GM18867 (cell line): Measurements from ENCODE around the gene CPED1.

ENCODE experiments used
- ATAC-seq: cut with Tn5 transposase; IDR thresholded peaks from one replicate; pipeline ENCODE4 v1.9.1; 2021; ENCODE audit warnings: mild to moderate bottlenecking, moderate library complexity; ENCODE audit not compliant: unreplicated experiment

CPED1 gene

DNA sequence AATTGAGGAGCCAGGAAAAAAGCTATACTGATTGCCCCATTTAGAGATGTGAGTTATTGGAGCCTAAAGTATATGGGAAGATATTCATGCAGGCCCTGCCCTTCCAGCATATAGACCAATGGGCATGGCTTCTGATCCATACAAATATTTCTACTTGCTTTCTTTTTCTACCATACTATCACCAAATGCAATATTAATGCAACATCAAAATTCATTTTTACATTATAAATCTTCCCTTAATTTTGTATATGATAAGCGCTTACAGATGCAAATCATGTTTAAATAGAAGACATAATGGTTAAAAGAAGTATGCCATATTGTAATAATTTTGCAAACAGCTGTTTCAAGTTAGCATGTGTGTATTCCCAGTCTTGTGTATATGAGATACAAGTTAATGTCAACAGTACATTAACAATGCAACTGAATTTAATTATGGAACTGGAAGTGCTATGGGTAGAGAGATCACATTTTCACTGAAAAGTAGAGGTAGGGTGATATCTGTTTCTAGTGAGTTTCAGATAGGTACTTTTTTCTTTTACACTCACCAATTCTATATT, 315.7 kb downstream of the CPED1 start:
- ATAC-seq = no peak

- ATAC-seq = no peak
Observed at GRCh38 chr7:121305109-121305508, 316.6 kb downstream of the CPED1 start.

DNA sequence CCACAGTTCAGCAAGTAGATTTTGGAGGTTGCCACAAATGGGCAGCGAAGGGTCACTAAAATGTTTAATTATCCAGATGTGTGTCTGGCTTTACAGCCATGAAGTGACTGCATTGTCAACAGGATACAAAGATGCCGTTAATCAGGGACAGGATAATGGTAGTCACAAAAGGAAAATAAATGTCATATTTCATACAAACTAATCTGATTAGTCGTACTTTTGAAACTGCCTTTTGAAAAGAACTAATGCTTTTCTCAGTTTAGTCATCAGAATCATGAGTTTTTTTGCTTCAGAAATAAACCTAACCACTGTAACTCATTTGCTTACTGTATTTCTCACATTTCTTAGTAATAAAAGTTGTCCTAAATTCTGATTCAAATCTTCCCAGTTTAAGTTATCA, 318.1 kb downstream of the CPED1 start:
- peak; percentile 30 for ATAC-seq

GRCh38 chr7:121307021-121307574, 318.6 kb downstream of the CPED1 start:
- peak; percentile 31 for ATAC-seq

- no peak for ATAC-seq
Observed at GRCh38 chr7:121313220-121313792, 324.8 kb downstream of the CPED1 start.

DNA sequence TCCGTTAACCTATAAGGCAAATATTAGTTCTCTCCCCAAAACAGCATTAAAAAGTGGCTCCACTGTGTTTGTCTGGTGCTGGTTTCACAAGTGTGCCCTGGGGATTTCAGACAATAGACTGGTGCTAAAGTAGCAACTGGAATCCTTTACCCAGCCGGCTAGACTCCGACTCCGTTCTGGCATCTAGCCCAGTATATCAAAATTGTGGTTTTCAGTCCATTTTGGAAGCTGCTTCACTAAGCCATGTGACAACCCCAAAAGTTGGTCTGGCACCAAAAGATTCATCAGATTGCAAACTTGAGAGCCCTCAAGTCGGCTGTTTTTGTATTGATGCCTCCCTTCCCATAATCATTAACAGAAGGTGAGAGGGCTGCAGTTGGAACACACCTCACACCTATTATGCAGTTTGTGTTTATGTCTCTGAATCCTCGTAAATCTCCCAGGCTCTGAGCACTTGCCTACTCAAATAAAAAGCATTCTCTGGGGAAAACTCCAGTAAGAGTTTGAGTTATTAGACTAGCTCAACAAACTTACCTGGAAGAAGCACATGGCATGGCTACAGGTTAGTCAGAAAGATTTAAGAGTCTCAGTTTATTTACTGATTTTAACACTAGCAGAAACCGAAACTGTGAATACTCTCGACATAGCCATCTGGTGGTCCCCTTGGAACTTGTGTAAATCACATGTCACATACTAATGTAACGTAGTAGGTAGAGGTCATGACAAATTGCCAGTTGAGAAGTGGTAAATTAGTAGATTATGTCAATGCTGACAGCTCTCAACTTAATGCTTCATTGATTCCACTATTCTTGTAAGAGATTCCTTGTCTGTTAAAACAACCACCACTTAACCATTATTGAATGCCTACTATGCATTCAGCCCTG, 325.5 kb downstream of the CPED1 start:
- peak; percentile 93 for ATAC-seq

DNA sequence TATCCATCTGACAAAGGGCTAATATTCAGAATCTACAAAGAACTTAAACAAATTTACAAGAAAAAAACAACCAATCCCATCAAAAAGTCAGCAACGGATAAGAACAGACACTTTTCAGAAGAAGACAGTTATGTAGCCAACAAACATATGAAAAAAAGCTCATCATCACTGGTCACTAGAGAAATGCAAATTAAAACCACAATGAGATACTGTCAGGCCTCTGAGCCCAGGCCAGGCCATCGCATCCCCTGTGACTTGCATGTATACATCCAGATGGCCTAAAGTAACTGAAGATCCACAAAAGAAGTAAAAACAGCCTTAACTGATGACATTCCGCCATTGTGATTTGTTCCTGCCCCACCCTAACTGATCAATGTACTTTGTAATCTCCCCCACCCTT, 326.7 kb downstream of the CPED1 start:
- ATAC-seq = peak; percentile 30

- ATAC-seq = no peak
Observed at GRCh38 chr7:121322460-121322859, 333.9 kb downstream of the CPED1 start.

- no peak for ATAC-seq
Observed at GRCh38 chr7:121323515-121324302, 335.2 kb downstream of the CPED1 start.

DNA sequence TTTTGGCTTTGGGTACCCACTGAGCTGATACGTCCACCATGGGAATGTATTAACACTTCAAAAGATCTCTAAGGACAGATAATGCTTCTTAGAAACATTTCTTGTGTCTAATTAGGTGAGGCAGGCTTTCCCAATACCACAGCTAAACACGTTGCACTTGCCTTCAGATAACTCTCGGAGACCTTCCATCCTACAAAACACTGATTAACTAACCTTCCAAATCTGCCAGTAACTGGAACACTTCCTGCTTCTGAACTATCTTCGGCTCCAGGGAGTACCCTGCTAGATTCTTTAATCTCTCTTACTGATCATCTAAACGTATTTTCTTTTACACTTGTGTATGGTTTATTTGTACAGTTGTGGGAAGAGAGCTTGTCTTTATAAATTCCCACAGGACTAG, 339.2 kb downstream of the CPED1 start:
- ATAC-seq = no peak

GRCh38 chr7:121328508-121329190, 340.1 kb downstream of the CPED1 start, which contains the start of gene WNT16:
WNT16 (plus strand) TSS chr7:121329000; CDS start chr7:121329293, 293 bp downstream.
- ATAC-seq = peak; percentile 73

- peak; percentile 63 for ATAC-seq
Observed at GRCh38 chr7:121329191-121330052, 340.9 kb downstream of the CPED1 start.

DNA sequence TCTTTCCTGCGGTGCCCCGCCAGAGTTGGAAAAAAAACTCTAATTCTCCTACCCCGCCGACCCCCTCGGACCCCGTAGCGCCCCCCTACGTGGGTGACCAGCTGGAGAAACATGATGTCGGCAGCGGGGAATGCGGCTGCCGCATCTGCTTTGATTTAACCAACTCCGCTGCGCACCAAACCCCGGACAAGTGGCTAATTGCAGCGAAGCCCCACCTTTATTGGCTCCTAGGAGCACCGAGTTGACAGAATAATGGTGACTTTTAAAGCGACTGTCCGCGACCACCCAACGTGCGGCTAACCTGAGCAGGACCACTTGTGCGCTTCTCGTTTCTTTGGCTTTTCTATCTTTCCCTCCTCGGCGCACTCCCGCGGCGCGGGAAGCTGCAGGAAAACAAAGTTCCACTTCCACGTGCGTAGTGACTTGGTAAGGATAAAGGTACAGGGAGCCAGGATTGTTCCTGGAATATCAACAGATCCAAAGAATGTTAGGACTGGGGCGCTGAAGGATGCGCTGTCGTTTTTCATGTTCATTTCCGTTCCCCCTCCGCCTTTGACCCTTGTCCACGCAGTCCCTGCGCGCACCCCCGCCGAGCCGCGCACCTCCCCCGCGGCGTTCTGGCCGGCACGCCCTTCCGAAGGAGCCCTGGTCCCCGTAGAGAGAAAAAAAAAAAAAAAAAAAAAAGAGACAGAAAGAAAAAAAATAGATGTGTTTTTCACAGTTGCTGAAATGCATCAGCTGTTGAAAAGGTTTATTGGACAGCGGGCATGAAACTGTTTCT, 341.7 kb downstream of the CPED1 start:
- ATAC-seq = peak; percentile 36

- ATAC-seq = no peak
Observed at GRCh38 chr7:121331048-121331447, 342.5 kb downstream of the CPED1 start.

DNA sequence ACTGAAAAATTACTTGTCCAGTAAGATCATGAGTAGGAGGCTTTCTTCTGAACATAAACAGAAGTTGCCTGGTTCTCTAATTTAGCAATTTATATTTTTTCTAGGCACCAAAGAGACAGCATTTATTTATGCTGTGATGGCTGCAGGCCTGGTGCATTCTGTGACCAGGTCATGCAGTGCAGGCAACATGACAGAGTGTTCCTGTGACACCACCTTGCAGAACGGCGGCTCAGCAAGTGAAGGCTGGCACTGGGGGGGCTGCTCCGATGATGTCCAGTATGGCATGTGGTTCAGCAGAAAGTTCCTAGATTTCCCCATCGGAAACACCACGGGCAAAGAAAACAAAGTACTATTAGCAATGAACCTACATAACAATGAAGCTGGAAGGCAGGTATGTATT, 343.1 kb downstream of the CPED1 start:
- ATAC-seq = no peak

GRCh38 chr7:121334376-121334775, 345.9 kb downstream of the CPED1 start:
- no peak for ATAC-seq

GRCh38 chr7:121334875-121335648, 346.6 kb downstream of the CPED1 start:
- no peak for ATAC-seq

GRCh38 chr7:121336579-121336978, 348.1 kb downstream of the CPED1 start:
- no peak for ATAC-seq
